Erythroblast (primary cell): ENCODE measurements around the gene ZFP92.

ENCODE experiments used
- GATA1 ChIP-seq: IDR thresholded peaks from 2 replicates; pipeline ENCODE4 v1.6.1; 2011; ENCODE audit warnings: low read depth, mild to moderate bottlenecking, control low read depth, low read length, moderate library complexity
- POLR2A ChIP-seq: IDR thresholded peaks from 2 replicates; pipeline ENCODE4 v1.6.1; 2011; ENCODE audit warnings: mild to moderate bottlenecking, low read length

DNA sequence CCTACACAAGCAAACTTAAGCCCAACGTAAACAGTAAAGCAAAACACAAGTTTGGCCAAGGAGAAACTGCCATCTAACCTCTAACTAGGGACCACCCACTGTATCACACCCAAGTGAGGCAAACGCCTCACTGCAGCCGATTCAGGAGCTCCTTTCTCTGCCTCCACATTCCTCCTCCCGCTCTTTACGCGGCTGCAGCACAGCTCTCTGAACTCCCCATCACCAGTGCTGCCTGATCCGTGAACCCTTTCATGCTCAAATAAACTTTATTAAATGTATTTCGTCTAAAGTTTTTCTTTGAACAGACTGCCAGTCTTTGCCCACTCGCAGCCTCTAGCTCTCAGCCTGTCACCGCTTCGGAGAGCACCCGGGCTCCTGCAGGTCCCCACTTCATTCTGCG is 16.7 kb upstream of the ZFP92 start:
- TF ChIP-seq POLR2A: no peak
- TF ChIP-seq GATA1: no peak
